HG03575 (cell line): ENCODE measurements around the gene SH2B3.

Source experiments
- ATAC-seq: cut with Tn5 transposase; IDR thresholded peaks from one replicate; pipeline ENCODE4 v1.9.1; 2021; ENCODE audit not compliant: unreplicated experiment, insufficient number of reproducible peaks, low FRiP score; ENCODE audit errors: extremely low read depth

Gene SH2B3

DNA sequence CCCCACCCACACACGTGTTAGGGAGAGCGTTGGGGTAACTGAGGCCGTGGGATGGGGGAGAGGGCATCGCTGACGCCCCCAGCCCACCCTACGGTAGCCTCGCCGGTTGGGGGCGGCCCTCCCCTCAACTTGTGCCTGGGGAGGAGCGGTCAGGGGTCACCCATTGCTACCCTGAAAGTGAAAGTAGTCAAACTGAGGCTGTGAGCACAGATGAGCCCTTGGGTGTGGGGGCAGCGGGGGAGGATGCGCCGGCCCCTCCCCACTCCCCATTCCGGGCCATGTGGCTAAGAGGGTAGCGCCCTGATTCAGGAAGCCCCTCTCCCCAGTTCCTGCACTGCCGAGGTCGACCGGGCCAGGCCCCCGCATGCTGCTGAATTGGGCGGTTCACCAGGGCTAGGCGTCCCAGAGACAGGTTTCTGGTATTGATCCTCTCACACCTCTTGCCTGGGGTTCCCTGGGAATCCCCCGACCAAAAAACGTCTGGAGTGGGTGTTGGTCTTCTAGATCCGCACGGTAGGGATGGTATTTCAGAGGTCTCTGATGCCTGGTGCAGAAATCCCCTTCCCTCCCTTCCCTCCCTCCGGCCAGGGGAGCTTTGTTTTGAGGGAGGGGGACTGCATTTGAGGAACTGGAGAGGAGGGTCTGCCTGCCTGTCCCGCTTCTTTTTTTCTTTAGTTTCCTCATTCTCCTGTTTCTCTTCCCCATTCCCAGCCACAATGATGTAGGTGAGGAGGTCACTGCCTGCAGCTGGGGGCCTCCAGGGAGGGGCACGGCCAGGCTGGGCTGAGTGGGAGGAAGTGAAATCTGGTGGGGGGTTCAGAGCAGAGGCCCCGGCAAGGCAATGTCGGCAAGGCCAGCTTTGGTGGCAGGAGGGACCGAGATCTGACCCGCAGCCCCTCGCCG, 1.0 kb downstream of the SH2B3 start:
- ATAC-seq, result no peak

DNA sequence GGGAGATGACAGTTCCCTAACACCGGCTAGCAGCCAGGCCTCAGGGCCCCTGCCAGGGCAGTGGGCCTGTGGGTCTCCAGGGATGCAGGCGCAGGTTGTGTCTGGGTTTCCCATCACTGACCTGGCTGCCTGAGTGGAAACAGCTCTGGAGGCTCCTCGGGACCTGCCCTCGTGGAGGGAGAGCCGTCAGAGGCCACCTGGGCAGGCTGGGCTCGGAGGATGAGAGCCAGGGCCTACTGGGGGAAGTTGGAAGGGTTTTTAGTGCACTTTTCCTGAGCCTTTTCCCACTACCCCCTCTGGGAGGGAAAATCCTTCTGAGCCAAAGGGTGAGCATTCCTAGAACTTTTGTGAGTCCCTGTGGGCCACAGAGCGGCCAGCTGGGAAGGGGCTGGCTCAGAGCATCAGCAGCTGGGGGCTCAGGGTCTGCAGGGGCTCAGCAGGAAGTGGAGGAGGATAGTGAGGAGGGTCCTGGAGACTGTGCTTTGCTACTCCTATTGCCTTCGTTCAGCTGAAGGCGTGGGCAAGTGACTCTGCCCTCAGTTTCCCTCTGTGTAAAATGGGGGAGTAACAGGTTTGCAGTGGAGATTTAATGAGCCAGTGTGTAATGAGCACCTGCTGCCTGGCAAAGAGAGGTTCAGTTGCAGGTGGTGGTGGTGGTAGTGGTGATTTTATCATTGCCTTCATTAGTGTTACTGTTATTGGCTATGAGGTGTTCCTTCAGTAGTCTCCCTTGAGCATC, 1.8 kb downstream of the SH2B3 start:
- no peak for ATAC-seq

DNA sequence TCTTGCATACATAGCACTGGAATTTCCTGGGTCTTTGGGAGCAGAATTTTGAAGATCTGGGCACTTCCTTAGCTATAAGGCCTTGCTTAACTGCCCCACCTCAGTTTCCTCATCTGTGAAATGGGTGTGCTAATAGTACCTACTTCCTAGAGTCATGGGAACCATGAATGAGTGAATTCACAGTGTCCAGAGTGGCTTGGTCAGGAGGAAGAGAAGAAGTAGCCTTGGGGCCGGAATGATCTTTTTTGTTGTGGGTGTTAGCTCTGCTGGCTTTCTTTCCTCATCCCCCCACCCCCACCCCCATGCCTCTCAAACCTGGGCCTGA, 2.4 kb downstream of the SH2B3 start:
- ATAC-seq, result no peak

DNA sequence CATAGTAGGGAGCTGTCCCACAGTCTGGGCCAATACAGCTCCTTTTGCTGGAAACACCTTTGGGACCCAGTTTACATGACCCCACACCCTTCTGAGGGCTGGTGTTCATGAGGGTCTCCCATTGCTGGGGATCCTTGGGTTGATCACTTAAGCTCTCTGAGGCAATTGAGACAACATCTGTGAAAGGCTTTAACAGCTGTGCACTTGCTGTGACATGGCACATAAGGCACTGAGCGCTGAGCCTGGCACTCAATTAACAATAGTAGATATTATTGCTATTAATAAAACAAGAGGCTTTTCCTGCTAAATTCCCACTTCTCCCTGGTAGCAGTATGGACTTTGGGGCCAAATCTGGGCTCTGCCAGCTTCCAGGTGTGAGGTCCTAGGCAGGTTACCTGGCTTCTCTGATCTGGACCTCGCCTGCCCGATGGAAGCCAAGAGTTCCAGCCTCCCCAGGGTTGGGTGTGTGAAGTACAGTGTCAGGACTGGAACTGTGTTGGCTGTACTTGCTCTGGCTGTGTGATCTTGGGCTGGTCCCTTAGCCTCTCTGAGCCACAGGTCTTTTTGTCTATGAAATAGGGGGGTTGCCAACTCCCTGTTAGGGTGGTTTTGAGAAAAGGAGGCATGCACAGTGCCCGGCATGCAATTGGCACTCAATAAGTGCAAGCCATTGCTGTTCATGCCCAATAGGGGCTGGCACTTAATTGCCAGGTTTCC, 3.1 kb downstream of the SH2B3 start:
- ATAC-seq, result no peak

DNA sequence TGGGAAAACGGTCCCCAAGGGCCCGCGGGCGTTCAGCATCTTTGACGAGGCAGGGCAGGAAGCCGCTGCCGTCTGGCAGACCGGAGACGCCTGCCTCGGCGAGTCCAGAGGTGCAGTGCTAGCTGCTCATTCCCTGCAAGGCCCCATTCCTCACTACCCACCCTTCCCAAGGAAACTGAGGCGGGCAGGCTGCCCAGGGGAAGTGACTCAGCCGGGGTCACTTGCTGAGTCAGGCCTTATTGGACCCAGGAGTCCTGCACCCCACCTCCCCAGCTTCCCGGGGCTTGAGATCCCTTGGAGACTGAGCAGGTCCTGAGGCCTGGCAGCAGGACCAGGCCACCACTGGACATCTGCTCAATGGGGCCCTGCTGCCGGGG, 3.7 kb downstream of the SH2B3 start:
- no peak for ATAC-seq

DNA sequence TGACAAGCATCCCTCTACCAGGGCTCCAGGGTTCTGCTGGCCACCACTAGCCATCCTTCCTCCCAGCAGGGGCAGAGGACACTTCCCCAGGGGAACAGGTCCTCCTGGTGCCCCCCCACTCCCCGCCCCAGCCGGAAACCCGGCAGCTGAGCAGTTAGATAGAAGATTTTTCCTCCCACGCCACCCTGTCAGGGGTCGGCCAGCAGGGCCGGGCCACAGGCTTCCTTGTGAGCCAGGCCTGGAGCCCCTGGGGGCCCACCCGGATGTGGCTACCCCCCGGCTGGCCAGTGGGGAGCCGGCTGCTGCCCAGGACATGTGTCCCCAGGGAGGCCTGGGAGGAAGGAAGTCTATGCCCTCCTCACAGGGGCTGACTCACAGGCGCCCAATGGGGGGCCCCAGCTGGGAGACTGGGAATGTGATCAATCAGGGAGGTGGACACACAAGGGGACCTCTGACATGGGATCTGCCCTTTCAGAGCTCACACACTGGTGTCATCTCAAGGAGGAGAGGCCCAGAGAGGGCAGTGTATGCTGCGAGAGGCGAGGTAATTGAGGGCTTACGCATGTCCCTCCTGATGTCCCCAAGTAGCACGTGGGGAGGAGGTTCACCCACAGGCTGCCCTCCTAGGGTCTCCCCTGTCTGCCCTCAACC, 4.2 kb downstream of the SH2B3 start:
- no peak for ATAC-seq

DNA sequence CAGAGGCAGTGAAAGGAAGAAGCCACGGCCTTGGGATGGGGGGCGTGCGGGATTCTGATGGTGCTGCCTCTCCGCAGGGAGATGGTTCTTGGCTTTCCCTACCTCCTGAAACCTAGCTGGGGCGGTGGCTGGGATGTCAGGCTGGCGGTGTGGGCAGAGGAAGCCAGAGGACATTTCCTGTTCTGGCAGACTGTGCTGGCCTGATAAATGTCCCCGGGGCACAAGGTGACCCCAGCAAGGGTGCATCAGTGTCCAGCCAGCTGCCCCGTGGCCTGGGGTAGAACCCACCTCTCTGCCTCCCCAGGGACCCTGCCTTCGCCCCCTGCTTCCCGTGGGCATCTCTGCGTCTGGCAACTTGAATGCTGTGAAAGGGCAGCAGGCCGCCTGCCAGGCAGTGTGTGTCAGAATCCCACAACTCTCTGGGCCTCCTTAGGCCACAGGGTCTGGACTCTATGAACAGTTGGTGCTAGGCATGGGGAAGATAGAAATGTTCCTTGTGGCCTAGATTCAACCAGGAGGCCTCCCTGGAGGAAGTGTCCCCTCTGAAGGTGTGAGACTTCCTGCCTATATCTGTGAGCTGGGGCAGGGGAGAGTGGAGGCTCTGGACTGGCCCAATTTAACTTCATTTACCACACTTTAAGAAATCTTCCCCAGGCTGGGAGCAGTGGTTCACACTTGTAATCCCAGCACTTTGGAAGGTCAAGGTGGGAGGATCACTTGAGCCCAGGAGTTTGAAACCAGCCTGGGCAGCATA, 4.9 kb downstream of the SH2B3 start:
- no peak for ATAC-seq

DNA sequence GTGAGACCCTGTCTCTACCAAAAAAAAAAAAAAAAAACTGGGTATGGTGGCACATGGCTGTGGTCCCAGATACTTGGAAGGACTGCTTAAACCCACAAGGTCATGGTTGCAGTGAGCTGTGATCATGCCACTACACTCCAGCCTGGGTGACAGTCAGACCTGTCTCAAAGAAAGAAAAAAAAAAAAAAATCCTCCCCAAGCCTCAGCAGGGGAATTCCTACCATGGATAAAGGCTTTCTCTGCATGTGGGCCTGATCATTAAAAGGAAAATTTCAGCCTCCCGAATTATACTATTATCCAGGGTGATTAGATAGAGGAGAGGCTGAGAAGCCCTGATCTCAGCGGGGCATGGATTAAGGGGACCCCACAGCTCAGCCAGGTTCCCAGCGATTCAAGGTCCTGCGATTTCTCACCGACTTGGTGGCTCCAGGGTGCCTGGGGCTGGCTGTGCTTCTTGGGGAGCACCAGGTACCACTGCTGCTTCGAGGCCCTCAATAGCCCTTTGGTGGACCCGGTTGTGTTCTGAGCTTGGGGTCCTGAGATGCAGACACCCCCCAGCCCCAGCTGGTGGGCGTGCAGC, 5.6 kb downstream of the SH2B3 start:
- no peak for ATAC-seq

DNA sequence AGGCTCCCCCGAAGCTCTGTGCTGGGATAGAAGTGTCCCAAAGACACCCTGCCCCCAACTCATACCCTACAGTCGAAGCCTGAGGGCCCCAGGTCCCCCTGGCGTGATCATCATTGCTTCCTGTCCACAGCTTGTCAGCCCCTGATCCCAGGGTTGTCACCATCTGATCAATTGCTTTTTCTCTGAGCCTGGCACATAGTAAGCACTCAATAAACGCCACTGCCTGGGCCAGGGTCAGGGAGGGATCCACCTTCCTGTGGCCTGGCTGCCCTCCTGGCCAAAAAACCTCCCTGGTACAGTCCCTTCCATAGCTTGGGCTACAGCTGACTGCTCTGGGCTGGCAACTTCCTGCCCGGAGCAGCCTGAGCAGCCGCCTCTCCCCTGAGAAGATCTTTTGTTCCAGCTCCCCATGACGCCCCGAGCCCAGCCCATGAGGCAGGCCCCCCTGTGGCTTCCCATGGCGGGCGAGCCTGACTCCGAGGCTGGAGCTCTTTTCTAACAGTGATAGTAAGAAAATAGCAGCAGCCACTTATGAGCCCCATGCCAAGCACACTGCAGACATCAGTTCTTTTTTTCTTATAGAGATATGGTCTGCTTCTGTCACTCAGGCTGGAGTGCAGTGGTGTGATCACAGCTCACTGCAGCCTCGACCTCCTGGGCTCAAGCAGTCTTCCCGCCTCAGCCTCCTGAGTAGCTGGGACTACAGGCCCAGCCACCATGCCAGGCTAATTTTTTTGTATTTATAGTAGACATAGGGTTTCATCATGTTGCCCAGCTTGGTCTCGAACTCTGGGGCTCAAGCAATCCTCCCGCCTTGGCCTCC, 6.5 kb downstream of the SH2B3 start:
- ATAC-seq, result no peak

DNA sequence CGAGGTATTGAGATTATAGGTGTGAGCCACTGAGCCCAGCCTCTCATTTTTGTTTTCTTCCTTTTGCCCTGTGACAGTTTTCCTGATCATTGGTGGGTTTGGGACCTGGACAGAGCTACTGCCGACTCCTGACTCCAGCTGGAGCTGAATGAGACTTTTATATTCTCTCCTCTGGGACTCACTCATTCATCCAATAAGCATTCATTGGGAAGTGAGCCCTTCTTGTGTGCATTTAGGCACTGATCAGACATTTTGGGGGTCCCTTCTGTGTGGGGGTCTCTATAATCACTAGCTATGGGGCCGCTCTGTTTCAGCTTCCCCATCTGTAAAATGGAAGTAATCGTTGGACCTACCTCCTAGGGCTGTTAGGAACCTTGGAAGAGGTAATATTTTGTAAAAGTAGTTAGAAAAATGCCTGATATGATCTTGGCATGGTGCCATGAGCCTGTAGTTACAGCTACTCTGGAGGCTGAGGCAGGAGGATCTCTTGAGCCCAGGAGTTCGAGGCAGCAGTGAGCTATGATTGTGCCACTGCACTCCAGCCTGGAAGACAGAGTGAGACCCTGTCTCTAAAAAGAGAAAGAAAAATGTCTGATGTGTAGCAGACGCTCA, 7.2 kb downstream of the SH2B3 start:
- no peak for ATAC-seq

DNA sequence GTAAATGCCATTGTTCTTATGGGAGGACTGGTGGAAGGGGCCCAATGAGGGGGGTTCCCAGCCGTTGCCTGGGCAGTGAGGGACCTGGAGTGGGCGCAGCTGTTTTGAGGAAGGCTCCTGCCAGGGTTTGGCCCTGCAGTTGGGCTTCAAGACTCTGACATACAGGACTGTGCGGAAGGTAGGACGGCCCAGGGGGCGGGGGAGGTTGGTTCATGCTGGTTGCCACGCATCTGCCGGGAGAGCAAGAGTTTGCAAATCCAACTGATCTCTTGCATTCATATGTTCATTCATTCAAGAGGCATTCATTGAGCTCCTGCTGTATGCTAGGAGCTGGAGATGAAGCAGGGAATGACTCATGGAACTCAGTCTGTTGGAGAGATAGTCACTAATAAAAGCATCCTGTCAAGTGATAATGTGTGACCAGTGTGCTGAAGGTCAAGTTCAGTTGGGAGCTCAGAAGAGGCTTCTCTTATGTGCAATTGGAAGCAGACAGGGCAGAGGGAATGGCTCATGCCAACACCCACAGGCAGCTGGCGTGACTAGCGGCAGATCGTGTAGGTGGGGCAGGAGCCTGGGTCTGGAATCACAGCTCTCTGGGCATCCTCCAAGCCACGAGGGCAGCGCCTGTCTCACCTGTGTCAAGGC, 7.8 kb downstream of the SH2B3 start:
- ATAC-seq, result no peak

DNA sequence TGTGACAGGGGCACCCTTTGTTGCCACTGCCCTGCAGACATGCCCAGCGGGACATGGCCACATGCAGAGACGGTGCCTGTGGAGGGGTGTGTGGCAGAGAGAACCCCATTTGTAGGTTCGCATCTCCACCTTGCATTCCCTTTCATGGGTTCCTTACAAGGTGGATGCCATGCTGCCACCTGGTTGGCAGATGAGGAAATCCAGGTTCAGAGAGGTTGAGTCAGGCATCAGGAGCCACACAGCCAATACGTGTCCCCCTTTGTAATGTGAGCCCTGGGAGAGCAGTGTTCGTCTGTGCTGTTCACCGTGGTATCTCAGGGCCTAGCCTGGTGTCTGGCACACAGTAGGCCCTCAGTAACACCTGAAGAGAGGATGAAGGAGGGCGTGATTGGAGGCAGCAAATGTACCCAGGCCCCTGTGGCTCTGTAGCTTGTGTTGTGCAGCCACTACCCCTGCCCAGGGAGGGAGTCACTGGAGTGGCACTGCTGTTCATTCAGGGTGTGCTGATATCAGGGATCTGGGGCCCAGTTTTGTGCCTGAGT, 9.1 kb downstream of the SH2B3 start:
- no peak for ATAC-seq

DNA sequence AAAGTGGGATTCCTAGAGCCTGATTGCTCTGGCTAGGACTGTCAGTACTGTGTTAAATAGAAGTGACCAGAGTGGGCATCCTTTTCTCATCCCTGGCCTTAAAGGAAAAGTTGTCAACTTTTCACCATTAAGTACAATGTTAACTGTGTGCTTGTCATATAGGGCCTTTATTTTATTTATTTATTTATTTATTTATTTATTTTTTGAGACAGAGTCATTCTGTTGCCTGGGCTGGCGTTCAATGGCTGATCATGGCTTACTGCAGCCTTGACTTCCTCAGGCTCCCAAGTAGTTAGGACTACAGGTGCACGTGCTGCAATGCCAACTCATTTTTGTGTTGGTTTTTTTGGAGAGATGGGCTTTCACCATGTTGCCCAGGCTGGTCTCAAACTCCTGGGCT, 11.6 kb downstream of the SH2B3 start:
- no peak for ATAC-seq

DNA sequence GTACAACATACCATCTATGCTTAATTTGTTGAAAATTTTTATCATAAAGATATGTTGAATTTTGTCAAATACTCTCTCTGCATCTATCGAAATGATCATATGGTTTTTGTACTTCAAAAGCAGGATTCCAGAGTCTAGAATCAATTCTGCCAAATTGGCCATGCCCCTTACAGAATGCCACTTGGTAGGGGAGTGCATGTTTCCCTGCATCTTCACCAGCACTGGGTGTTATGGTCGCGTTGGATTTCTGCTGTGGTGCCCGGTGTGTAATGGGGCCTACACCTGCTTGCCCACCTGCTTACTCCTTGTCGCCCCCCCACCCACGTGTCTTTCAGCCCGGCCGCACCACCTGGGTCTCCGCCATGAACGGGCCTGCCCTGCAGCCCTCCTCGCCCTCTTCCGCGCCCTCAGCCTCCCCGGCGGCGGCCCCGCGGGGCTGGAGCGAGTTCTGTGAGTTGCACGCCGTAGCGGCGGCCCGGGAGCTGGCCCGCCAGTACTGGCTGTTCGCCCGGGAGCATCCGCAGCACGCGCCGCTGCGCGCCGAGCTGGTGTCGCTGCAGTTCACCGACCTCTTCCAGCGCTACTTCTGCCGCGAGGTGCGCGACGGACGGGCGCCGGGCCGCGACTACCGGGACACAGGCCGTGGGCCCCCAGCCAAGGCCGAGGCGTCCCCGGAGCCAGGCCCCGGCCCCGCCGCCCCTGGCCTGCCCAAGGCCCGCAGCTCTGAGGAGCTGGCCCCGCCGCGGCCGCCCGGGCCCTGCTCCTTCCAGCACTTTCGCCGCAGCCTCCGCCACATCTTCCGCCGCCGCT, 12.3 kb downstream of the SH2B3 start:
- no peak for ATAC-seq

DNA sequence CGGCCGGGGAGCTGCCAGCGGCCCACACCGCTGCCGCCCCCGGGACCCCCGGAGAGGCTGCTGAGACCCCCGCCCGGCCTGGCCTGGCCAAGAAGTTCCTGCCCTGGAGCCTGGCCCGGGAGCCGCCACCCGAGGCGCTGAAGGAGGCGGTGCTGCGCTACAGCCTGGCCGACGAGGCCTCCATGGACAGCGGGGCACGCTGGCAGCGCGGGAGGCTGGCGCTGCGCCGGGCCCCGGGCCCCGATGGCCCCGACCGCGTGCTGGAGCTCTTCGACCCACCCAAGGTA, 12.8 kb downstream of the SH2B3 start:
- ATAC-seq, result no peak

DNA sequence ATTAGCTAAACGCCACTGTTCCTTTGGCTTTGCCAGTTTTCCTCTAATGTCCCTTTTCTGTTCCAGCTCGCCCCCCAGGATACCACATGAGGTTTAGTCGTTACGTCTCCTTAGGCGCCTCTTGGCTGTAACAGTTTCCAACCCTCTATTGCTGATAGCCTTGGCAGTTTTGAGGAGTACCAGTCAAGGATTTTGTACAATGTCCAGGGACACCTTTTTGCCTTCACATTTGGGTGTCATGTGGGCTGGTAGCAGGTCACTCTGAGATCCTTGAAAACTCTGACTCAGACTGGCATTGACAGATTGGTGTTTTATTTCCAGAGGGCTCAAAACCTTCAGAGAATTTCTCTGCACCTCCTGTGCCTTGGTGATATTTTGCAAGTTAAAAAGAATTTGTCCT, 14.1 kb downstream of the SH2B3 start:
- ATAC-seq, result no peak
